ENCODE measurements around the gene C16orf78.

DNA sequence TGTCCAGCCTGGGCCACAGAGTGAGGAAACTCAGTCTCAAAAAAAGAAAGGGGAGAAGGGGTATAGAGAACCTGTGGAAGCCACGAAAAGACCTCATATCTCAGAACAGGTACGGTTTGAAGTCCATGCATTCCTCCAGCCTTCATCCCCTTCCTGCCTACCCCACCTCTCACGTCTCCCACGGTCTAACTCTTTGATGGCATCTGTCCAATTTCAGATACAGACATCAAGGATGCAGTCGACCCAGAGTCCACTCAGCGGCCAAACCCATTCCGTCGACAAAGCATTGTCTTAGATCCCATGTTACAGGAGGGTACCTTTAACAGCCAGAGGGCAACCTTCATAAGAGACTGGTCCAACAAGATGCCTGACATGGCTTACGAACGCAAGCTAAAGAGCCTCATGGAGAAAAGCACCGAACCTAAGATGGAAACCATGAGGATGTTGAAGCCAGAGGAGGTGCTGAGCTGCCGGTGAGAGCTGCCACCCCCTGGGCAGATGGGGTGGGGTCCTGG is 22.7 kb downstream of the C16orf78 start:
- TF ChIP-seq, protein P1, sequence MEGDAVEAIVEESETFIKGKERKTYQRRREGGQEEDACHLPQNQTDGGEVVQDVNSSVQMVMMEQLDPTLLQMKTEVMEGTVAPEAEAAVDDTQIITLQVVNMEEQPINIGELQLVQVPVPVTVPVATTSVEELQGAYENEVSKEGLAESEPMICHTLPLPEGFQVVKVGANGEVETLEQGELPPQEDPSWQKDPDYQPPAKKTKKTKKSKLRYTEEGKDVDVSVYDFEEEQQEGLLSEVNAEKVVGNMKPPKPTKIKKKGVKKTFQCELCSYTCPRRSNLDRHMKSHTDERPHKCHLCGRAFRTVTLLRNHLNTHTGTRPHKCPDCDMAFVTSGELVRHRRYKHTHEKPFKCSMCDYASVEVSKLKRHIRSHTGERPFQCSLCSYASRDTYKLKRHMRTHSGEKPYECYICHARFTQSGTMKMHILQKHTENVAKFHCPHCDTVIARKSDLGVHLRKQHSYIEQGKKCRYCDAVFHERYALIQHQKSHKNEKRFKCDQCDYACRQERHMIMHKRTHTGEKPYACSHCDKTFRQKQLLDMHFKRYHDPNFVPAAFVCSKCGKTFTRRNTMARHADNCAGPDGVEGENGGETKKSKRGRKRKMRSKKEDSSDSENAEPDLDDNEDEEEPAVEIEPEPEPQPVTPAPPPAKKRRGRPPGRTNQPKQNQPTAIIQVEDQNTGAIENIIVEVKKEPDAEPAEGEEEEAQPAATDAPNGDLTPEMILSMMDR (IDR thresholded peaks at IDR 0.05) = no peak
- TF ChIP-seq EZH2 (IDR thresholded peaks at IDR 0.05) = no peak

Data from neural progenitor cell (in vitro differentiated cells).